Measurements from ENCODE around the gene BANF2. TPM values are rescaled to one million over a fixed set of nuclear protein-coding genes. Genes with fewer than 3 reads are reported as not detected.

BANF2 gene
- total and polyA plus RNA-seq, 5 experiments from 2014 or later: not detected

- H3K4me3 Mint-ChIP-seq: no peak overlapping the region
- H3K9me3 Mint-ChIP-seq: no peaks in the 10 kb centered on the region
- POLR2A ChIA-PET: no interaction called here
- peaks cover 13 to 62% (median 21%) of the 10 kb centered on the region in 4 donors for H3K4me1 Mint-ChIP-seq
- peak overlapping the region in 3 of 10 donors; percentile 2 to 63 (median 8) for H3K27ac Mint-ChIP-seq
- DNase-seq (no peak), ATAC-seq (no peak)
- H3K27me3 Mint-ChIP-seq: no peaks in the 10 kb centered on the region
- peaks cover 0 to 6% (median 0%) of the 10 kb centered on the region in 3 donors for H3K36me3 Mint-ChIP-seq
These were observed 32.3 kb upstream of the BANF2 start for GRCh38 chr20:17667445-17667844.

- H3K4me1 Mint-ChIP-seq: peaks cover 16 to 59% (median 21%) of the 10 kb centered on the region in 4 donors
These were observed 31.3 kb upstream of the BANF2 start for GRCh38 chr20:17668432-17668831.

GRCh38 chr20:17669306-17669931 is 30.3 kb upstream of the BANF2 start:
- Mint-ChIP-seq H3K36me3 (peaks cover 0 to 6% (median 0%) of the 10 kb centered on the region in 3 donors), H3K27me3 (no peaks in the 10 kb centered on the region), H3K27ac (peak overlapping the region in 1 of 10 donors; percentile 16), H3K4me1 (peaks cover 15 to 54% (median 16%) of the 10 kb centered on the region in 4 donors), H3K4me3 (no peak overlapping the region), H3K9me3 (no peaks in the 10 kb centered on the region)
- POLR2A ChIA-PET: no interaction called here
- DNase-seq (no peak), ATAC-seq (no peak)

More at GRCh38 chr20:17668432-17668831, 31.3 kb upstream of the BANF2 start:
- ATAC-seq: no peak
- DNase-seq: no peak
- POLR2A ChIA-PET: no interaction called here
- Mint-ChIP-seq H3K9me3 (no peaks in the 10 kb centered on the region), H3K36me3 (peaks cover 0 to 6% (median 0%) of the 10 kb centered on the region in 3 donors), H3K27ac (peak overlapping the region in 2 of 10 donors; percentile 15 to 41), H3K4me3 (no peak overlapping the region), H3K27me3 (no peaks in the 10 kb centered on the region)

- DNase-seq (no peak), ATAC-seq (no peak)
- Mint-ChIP-seq H3K9me3 (no peaks in the 10 kb centered on the region), H3K36me3 (peaks cover 0 to 15% (median 0%) of the 10 kb centered on the region in 3 donors), H3K4me1 (peaks cover 5 to 43% (median 11%) of the 10 kb centered on the region in 4 donors), H3K27me3 (no peaks in the 10 kb centered on the region), H3K27ac (peak overlapping the region in 3 of 10 donors; percentile 5 to 51 (median 14)), H3K4me3 (no peak overlapping the region)
- POLR2A ChIA-PET: no interaction called here
These were observed 28.8 kb upstream of the BANF2 start for GRCh38 chr20:17671011-17671410.

GRCh38 chr20:17671565-17671964 is 28.2 kb upstream of the BANF2 start:
- Mint-ChIP-seq H3K36me3 (peaks cover 0 to 20% (median 0%) of the 10 kb centered on the region in 3 donors), H3K27me3 (no peaks in the 10 kb centered on the region), H3K4me1 (peaks cover 6 to 38% (median 12%) of the 10 kb centered on the region in 4 donors), H3K4me3 (no peak overlapping the region), H3K9me3 (no peaks in the 10 kb centered on the region), H3K27ac (no peak overlapping the region)
- DNase-seq (no peak), ATAC-seq (no peak)
- POLR2A ChIA-PET: no interaction called here

- no peak overlapping the region for H3K4me3 Mint-ChIP-seq
These were observed 26.7 kb upstream of the BANF2 start for GRCh38 chr20:17673084-17673483.

GRCh38 chr20:17674722-17675518 is 24.8 kb upstream of the BANF2 start:
- Mint-ChIP-seq H3K9me3 (no peaks in the 10 kb centered on the region), H3K4me3 (no peak overlapping the region), H3K36me3 (peaks cover 0 to 23% (median 0%) of the 10 kb centered on the region in 3 donors), H3K4me1 (peaks cover 4 to 46% (median 14%) of the 10 kb centered on the region in 4 donors), H3K27me3 (no peaks in the 10 kb centered on the region), H3K27ac (no peak overlapping the region)
- no peak for ATAC-seq
- DNase-seq: no peak
- POLR2A ChIA-PET: interaction anchor here (0.6 kb wide), 1 partner anchor 12 kb away, joined by 6 read pairs; no protein-coding TSS in a partner anchor

More at GRCh38 chr20:17673084-17673483, 26.7 kb upstream of the BANF2 start:
- H3K36me3 Mint-ChIP-seq: peaks cover 0 to 23% (median 0%) of the 10 kb centered on the region in 3 donors
- no peaks in the 10 kb centered on the region for H3K27me3 Mint-ChIP-seq
- H3K4me1 Mint-ChIP-seq: peaks cover 1 to 31% (median 12%) of the 10 kb centered on the region in 4 donors
- DNase-seq (no peak), ATAC-seq (no peak)
- H3K27ac Mint-ChIP-seq: peak overlapping the region in 1 of 10 donors; percentile 40
- POLR2A ChIA-PET: no interaction called here
- H3K9me3 Mint-ChIP-seq: no peaks in the 10 kb centered on the region

GRCh38 chr20:17675519-17676377 is 24.0 kb upstream of the BANF2 start:
- Mint-ChIP-seq H3K27ac (peak overlapping the region in 2 of 10 donors; percentile 47 to 76), H3K4me1 (peaks cover 12 to 50% (median 20%) of the 10 kb centered on the region in 4 donors), H3K9me3 (no peaks in the 10 kb centered on the region), H3K27me3 (no peaks in the 10 kb centered on the region), H3K36me3 (peaks cover 0 to 20% (median 0%) of the 10 kb centered on the region in 3 donors), H3K4me3 (no peak overlapping the region)
- DNase-seq (no peak), ATAC-seq (no peak)
- POLR2A ChIA-PET: interaction anchor here (0.6 kb wide), 2 partner anchors 11 to 309 kb away, joined by 5 to 6 read pairs; no protein-coding TSS in a partner anchor

- Mint-ChIP-seq H3K4me1 (peaks cover 13 to 44% (median 19%) of the 10 kb centered on the region in 4 donors), H3K27me3 (no peaks in the 10 kb centered on the region), H3K9me3 (no peaks in the 10 kb centered on the region), H3K27ac (peak overlapping the region in 2 of 10 donors; percentile 60 to 76), H3K4me3 (no peak overlapping the region), H3K36me3 (peaks cover 0 to 17% (median 0%) of the 10 kb centered on the region in 3 donors)
- no peak for ATAC-seq
- no peak for DNase-seq
- POLR2A ChIA-PET: interaction anchor here (0.6 kb wide), 1 partner anchor 308 kb away, joined by 5 read pairs; no protein-coding TSS in a partner anchor
These were observed 23.4 kb upstream of the BANF2 start for GRCh38 chr20:17676378-17676759.

GRCh38 chr20:17676942-17677341 is 22.8 kb upstream of the BANF2 start:
- H3K36me3 Mint-ChIP-seq: peaks cover 0 to 17% (median 0%) of the 10 kb centered on the region in 3 donors
- ATAC-seq (no peak), DNase-seq (no peak)
- POLR2A ChIA-PET: no interaction called here
- H3K27ac Mint-ChIP-seq: no peak overlapping the region
- H3K27me3 Mint-ChIP-seq: no peaks in the 10 kb centered on the region
- H3K4me3 Mint-ChIP-seq: no peak overlapping the region
- H3K9me3 Mint-ChIP-seq: no peaks in the 10 kb centered on the region
- peaks cover 13 to 40% (median 19%) of the 10 kb centered on the region in 4 donors for H3K4me1 Mint-ChIP-seq

GRCh38 chr20:17678295-17678694 is 21.5 kb upstream of the BANF2 start:
- Mint-ChIP-seq H3K27ac (peak overlapping the region in 1 of 10 donors; percentile 56), H3K9me3 (no peaks in the 10 kb centered on the region), H3K36me3 (peaks cover 0 to 17% (median 0%) of the 10 kb centered on the region in 3 donors), H3K27me3 (no peaks in the 10 kb centered on the region), H3K4me1 (peaks cover 18 to 38% (median 24%) of the 10 kb centered on the region in 4 donors), H3K4me3 (no peak overlapping the region)
- no peak for ATAC-seq
- POLR2A ChIA-PET: no interaction called here
- DNase-seq: no peak

- Mint-ChIP-seq H3K36me3 (peaks cover 0 to 17% (median 0%) of the 10 kb centered on the region in 3 donors), H3K27me3 (peaks cover 0 to 3% (median 2%) of the 10 kb centered on the region in 5 donors), H3K9me3 (no peaks in the 10 kb centered on the region), H3K27ac (peak overlapping the region in 1 of 10 donors; percentile 33), H3K4me1 (peaks cover 18 to 36% (median 24%) of the 10 kb centered on the region in 4 donors), H3K4me3 (no peak overlapping the region)
- no peak for DNase-seq
- POLR2A ChIA-PET: interaction anchor here (0.6 kb wide), 1 partner anchor 120 kb away, joined by 3 read pairs; no protein-coding TSS in a partner anchor
- ATAC-seq: no peak
These were observed 20.9 kb upstream of the BANF2 start for GRCh38 chr20:17678886-17679285.
